GM04503 (cell line): ENCODE measurements around the gene MRPL38.
A peak's percentile ranks its signal among the peaks of the same experiment; 100 is the strongest.
"Not testable (repeated sequence)": the region's sequence is repeated elsewhere in the genome, so short reads cannot be mapped to it uniquely, and the experiment has no call there.

Source experiments
- DNase-seq: peaks from one replicate; pipeline ENCODE4 v3.0.0-alpha.2; 2012; ENCODE audit warnings: low read depth

The MRPL38 gene

GRCh38 chr17:75896415-75897159 is 8.1 kb downstream of the MRPL38 start, which contains the start of gene TRIM65:
TRIM65 (minus strand) TSS chr17:75896951; CDS start chr17:75896937, 14 bp downstream.
- DNase-seq: no peak

DNA sequence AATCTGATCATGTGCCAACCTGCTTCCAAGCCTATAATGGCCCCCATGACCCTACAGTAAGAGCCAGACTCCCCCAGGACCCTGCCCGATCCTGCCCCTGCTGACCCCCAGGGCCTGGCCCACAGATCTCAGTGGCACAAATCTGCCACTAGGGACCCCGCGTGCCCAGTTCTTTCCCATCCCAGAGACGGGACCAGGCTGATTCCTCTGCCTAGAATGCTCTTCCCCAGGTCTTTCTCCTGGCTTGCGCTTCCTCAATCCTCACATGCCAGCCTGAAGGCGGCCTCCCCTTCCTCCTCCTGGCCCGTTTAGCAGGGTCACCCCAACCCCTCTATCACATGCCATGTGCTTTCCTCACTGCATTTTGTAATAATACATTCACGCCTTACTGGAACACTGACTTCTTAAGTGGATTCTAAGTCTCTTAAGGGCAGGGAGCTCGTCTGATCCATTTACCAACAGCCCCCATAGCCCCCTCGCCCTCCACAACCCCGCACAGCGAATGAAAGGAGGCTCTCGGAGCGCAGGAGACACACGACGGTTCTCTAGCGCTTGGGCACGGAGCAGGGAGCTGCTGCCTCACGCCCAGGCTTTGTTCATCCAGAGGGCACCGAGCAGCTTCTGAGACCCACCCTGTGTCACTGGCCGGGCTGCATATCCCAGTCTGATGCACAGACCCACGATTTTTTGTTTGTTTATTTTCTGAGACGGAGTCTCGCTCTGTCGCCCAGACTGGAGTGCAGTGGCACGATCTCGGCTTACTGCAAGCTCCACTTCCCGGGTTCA is 9.1 kb downstream of the MRPL38 start:
- no peak for DNase-seq

DNA sequence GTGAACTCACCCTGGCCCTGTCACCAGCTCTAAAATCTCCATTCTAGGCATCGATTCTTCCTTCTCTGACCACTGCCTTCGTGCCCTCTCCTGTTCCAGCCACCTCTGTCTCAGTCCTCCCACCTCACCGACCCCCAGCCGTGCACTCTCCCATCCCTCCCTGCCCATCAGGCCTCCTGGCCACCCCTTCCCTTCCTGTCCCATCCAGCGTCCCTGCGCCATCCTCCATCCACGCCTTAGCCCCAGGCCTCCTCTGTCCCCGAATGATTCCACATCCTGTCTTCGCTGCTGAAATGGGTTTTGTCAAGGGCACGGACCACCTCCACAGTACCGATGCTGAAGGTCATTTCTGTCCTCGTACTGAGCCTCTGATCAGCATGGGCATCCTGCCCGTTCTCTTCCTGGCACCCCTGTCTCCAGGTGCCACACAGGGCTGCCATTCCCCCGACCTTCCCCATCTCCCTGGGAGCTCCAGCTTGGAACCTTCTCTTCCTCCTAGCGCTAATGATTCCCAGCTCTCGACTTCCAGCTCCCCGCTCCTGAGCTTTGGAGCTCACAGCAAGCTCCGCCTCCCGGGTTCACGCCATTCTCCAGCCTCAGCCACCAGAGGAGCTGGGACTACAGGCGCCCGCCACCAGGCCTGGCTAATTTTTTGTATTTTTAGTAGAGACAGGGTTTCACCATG is 10.5 kb downstream of the MRPL38 start:
- DNase-seq: no peak

- no peak for DNase-seq
Observed at GRCh38 chr17:75893305-75894048, 11.2 kb downstream of the MRPL38 start.

GRCh38 chr17:75892556-75893224 is 12.0 kb downstream of the MRPL38 start:
- no peak for DNase-seq

DNA sequence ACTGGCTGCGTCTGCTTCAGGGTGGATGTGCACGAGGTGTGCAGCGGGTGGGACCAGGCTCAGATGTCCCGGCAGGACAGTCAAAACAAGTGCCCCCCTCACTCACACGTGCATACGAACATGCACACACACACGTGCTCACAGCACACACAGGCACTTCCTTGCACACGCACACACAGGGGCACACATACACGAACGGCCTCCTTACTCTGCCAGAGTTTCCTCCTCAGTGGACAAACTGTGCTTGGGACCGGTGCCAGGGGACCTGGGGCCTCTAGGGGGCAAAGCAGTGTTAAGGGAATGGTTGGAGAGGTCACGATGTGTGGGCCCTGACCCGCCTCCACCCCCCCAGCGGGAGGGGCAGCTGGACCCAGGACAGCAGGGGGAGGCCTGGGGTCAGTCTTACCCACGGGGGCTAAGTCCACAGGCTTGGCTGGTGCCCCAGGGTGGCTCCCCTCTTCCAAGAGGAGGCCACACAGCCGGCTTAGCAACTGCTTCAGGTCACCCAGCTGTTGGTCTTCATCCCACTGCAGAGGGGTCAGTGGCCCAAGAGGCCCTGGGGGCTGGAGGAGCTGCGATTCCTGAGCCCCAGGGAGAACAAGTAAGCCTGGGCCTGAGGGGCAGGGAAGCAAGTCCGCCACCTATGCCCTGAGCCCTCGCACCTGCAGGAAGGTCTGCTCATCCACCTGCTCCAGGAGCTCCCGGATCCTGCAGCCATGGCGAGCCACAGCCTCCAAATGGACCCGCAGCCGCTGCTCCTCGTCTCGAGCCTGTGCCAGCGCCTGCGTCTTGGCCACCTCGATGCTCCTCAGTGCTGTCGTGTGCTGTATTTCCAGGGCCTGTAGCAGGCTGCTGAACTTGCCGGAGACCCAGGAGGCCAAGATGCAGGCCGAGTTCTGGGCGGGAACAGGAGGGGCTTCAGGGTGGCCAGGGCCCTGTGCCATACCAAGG is 12.8 kb downstream of the MRPL38 start:
- DNase-seq: no peak

GRCh38 chr17:75891022-75891604 is 13.6 kb downstream of the MRPL38 start:
- DNase-seq: no peak

DNA sequence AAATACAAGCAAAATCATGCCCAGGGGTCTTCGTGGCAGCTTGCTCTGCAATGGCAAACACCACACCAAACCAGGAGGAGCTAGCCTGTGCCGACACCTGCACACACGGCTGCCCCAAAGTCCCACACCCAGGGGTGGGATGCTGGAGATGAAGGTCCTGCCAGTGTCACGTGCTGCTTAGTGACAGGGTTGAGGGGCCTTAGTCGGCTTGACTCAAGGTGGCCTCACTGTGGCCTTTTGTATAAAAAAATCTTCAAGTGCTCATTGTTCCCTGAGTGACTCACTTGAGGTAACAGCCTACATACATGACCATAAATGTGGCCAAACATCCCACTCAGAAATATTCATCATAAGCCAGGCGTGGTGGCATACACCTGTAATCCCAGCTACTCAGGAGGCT is 15.2 kb downstream of the MRPL38 start:
- no peak for DNase-seq

DNA sequence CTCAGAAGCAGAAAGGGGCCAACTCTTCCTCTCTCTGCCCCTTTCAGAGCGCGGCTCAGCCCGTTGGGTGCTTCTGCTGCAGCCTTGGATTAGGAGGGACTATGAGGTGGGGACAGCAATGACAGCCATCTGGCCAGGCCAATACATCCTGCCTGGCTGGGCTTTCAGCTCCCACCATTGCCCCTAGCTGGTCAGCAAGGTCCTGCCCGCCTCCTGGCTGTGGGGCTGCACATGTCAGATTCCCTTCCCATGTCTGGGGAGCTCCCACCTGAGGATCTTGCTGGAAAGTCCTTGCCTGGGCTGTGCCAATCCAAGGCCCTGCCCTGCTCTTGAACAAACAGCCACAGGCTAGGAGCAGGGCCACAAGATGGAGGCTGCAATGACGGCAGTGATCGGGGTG is 16.2 kb downstream of the MRPL38 start:
- no peak for DNase-seq

DNA sequence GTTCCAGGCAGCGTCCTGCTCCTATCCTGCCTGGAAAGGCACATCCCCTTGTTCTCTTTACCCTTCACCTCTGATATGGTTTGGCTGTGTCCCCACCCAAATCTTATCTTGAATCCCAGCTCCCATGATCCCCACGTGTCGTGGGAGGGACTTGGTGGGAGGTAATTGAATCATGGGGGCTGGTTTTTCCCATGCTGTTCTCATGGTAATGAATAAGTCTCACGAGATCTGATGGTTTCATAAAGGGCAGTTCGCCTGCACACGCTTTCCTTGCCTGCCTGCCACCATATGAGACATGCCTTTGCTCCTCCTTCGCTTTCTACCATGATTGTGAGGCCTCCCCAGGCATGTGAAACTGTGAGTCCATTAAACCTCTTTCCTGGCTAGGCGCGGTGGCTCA is 18.8 kb downstream of the MRPL38 start:
- not testable (repeated sequence) for DNase-seq

DNA sequence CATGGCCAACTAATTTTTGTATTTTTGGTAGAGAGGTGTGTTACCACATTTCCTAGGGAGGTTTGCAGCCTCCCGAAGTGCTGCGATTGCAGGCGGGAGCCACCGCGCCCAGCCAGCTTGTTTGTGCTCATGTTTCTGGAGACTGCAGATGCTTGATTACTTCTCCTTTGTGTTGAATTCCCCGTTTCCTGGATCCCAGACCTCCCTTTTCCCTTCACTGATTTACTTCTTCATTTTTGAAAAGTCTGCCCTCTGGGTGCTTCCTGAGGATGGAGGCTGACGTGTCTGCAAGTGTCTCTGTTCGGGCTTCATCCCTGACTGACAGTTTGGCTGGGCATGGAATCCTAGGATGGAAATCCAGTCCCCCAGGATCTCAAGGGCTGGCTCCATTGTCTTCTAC is 19.3 kb downstream of the MRPL38 start:
- no peak for DNase-seq

DNA sequence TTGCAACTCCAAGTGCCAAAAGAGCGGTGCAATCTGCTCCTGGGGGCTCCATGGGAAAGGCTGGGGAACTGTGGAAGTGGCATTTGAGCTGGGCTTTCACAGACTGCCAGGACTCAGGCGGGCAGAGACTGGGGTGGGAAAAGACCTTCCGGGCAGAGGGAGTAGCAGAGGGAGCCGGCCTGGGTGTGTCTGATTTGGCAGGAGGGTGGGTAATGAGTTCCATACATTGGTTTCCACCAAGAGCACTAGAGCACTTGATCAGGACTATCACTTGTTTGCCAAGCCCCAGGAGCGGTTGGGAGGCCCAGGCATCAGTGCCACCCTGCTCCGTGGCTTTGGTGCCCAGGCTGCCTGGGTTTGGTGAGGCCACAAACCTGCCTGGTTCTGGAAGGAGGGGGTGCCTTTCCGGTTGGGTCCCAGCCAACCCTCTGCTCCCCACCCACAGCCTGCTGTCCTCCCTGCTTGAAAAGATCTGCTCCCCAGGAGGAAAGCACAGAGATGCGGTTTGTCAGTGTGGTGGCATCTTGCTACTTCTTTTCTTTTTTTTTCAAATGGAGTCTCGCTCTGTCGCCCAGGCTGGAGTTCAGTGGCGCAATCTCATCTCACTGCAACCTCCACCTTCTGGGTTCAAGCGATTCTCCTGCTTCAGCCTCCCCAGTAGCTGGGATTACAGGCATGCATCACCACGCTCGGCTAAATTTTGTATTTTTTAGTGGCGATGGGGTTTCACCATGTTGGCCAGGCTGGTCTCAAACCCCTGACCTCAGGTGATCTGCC is 22.8 kb downstream of the MRPL38 start:
- no peak for DNase-seq

- no peak for DNase-seq
Observed at GRCh38 chr17:75880266-75880665, 24.4 kb downstream of the MRPL38 start.

DNA sequence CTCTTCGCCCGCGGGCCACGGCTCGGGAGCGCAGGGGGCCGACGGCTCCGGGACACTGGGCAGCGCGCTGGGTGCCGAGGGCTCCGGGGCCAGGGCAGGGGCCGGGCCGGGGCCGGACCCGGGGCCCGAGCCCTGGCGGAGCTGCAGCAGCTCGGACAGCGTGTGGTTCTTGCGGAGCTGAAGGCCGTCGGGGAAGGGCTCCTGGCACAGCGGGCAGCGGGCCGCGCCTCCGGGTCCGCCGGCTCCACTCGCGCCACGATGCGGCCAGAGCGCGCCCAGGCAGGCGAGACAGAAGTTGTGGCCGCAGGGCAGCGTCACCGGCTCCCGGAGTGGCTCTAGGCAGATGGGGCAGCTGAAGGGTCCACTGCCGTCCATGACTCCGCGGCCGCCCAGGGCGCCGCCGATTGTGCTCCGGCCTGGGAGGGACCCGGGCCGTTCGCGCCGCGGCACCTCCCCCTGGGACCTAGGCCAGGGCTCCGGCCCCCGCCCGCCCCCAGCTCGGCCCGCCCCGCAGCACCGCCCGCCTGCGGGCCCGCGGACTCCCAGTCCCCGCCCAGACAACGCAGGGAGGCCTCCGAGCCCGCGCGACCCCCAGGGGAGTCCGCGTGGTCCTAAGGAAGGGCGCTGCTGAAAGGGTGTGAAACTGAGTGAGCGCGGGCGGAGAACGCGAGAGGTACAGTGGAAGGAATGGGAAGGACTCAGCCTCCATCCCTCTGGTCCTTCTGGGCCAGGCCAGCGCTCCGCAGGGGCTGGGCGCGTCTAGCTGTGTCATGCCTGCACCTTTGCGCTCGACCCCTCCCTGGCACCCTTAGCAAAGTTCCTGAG is 26.3 kb downstream of the MRPL38 start, which contains the start of gene TRIM47:
Gene TRIM47, minus strand, starts transcription at position 408 of the 825 bp plus-strand sequence. Its CDS starts 33 bp downstream, at position 375.
- no peak for DNase-seq

DNA sequence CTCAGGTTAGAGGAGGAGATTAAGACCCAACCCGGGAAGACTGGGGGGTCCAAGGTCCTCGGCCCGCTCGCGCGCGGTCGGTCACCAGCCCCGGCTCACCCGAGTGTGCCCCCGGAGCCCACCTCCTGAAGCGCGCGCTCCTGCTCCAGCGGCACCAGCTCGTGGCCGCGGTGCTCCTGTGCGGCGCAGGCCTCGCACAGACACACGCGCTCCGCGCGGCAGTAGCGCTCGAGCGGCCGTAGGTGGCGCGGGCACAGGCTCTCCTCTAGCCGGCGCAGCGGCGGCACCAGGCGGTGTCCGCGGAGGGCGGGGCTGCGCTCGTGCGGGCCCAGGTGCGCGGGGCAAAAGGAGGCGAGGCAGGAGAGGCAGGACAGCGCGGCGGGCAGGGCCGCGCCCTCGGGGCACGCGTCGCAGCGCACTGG is 26.9 kb downstream of the MRPL38 start:
- DNase-seq: no peak

- DNase-seq: peak; percentile 78
Observed at GRCh38 chr17:75876938-75877751, 27.5 kb downstream of the MRPL38 start.
